ENCODE measurements around the gene RHOF. TPM values are rescaled to one million over a fixed set of nuclear protein-coding genes. Genes with fewer than 3 reads are reported as not detected.

RHOF gene
- total and polyA plus RNA-seq, 2 of the 8 experiments (the other 6 are each of a cell fraction or from before 2014, with no cell fraction given) = 23.8 to 31.9 TPM

- H3K23ac ChIP-seq (ENCODE audit: insufficient read length) = no peak overlapping the region
- H2BK20ac ChIP-seq (ENCODE audit: low read length) = no peak overlapping the region
- H3K23me2 ChIP-seq (ENCODE audit: low read depth, low read length) = no peaks in the 10 kb centered on the region
- H2BK15ac ChIP-seq (ENCODE audit: low read length) = no peak overlapping the region
- H2BK12ac ChIP-seq (ENCODE audit: low read depth, low read length) = no peak overlapping the region
- ChIA-PET CTCF (ENCODE audit: partially characterized antibody) (interaction anchor here (0.9 to 18.5 kb wide), 5 partner anchors 10 to 98 kb away, joined by 3 to 335 read pairs (median 5); partner anchors contain the start of gene RHOF), POLR2A (ENCODE audit: partially characterized antibody) (interaction anchor here (0.7 to 34.9 kb wide), 2 partner anchors 20 to 73 kb away, joined by 3 to 958 read pairs; partner anchors contain the start of genes RHOF and SETD1B)
- no peak overlapping the region for H3K56ac ChIP-seq (replicated peaks; ENCODE audit: insufficient read length, low read depth, low read length)
- 88% methylated on average over 11 of the region's 11 CpGs; no CpG with 5 or more reads in 1 of the 2 experiments for WGBS, 2 experiments (ENCODE audit: extremely low coverage in 1 of 2, insufficient coverage in 1 of 2, insufficient read length in 1 of 2, insufficient replicate concordance in 2 of 2, low coverage in 1 of 2, low lambda C conversion rate in 2 of 2, missing lambda C conversion rate in 1 of 2)
- H3K4ac ChIP-seq (replicated peaks; ENCODE audit: insufficient read length, low read depth, low read length) = no peak overlapping the region
- no peak for TF ChIP-seq RBBP5 (IDR thresholded peaks at IDR 0.05; ENCODE audit: borderline replicate concordance, low read depth, low read length)
- no peak for TF ChIP-seq CBX5 (IDR thresholded peaks at IDR 0.05; ENCODE audit: low read depth, low read length)
- TF ChIP-seq TEAD4 (IDR thresholded peaks at IDR 0.05; ENCODE audit: low read depth, low read length) = no peak
- TF ChIP-seq HDAC2 (IDR thresholded peaks at IDR 0.05; ENCODE audit: borderline replicate concordance in 1 of 2, low read depth in 2 of 2, low read length in 2 of 2) = no peak
- TF ChIP-seq KDM4A (IDR thresholded peaks at IDR 0.05; ENCODE audit: low read depth, low read length, severe bottlenecking) = no peak
- TF ChIP-seq RNF2 (IDR thresholded peaks at IDR 0.05; ENCODE audit: borderline replicate concordance, low read depth, low read length, missing control alignments, poor library complexity, severe bottlenecking) = no peak
- H3K9me3 ChIP-seq (ENCODE audit: insufficient read depth in 2 of 2, low read depth in 1 of 2, low read length in 1 of 2) = no peaks in the 10 kb centered on the region
- no peak overlapping the region for H3K9ac ChIP-seq (replicated peaks in 1 of 4; ENCODE audit: extremely low read depth in 1 of 4, low read depth in 3 of 4, low read length in 3 of 4)
- no peaks in the 10 kb centered on the region for H3K79me2 ChIP-seq (ENCODE audit: control insufficient read depth in 1 of 2, insufficient read depth in 2 of 2, low read length in 2 of 2)
- H2AK5ac ChIP-seq (ENCODE audit: low read depth, low read length) = no peak overlapping the region
- FAIRE-seq (no peak), DNase-seq (ENCODE audit: low read depth in 1 of 2, low spot score in 2 of 2) (no peak)
- no peak overlapping the region for H4K5ac ChIP-seq (ENCODE audit: insufficient read length, low read depth, low read length)
- no peaks in the 10 kb centered on the region; the same call in none of the 2 replicates for H3K79me1 ChIP-seq (ENCODE audit: low read depth, low read length)
- H3K4me3 ChIP-seq (ENCODE audit: extremely low read depth in 1 of 4, insufficient read depth in 2 of 4, low read depth in 3 of 4, low read length in 4 of 4) = no peak overlapping the region
- H4K8ac ChIP-seq (ENCODE audit: extremely low read depth, insufficient read depth, low read length) = no peak overlapping the region
- H2AFZ ChIP-seq (ENCODE audit: low read length) = no peak overlapping the region
- peaks cover 0 to 6% (median 5%) of the 10 kb centered on the region in 4 experiments; a peak in 6 of 7 replicates for H3K4me1 ChIP-seq (replicated peaks in 1 of 4; ENCODE audit: control insufficient read depth in 3 of 4, insufficient read depth in 4 of 4, low read length in 3 of 4)
- H3K18ac ChIP-seq (ENCODE audit: extremely low read depth, low read length) = no peak overlapping the region
- no peak overlapping the region for H2BK5ac ChIP-seq (ENCODE audit: low read depth, low read length)
- no peak overlapping the region for H3K27ac ChIP-seq (ENCODE audit: low read depth, low read length)
- H4K91ac ChIP-seq (replicated peaks; ENCODE audit: insufficient read length, low read length) = no peak overlapping the region
- H3K4me2 ChIP-seq (ENCODE audit: insufficient read depth in 1 of 2, low read depth in 2 of 2, low read length in 2 of 2) = no peak overlapping the region
- H3K36me3 ChIP-seq (ENCODE audit: control insufficient read depth in 2 of 4, insufficient read depth in 4 of 4, low read length in 3 of 4) = peaks cover 0 to 6% (median 5%) of the 10 kb centered on the region in 4 experiments; a peak in 4 of 8 replicates
- no peaks in the 10 kb centered on the region for H3K27me3 ChIP-seq (replicated peaks in 1 of 4; ENCODE audit: control insufficient read depth in 3 of 4, extremely low read depth in 1 of 4, insufficient read depth in 3 of 4, low read length in 3 of 4)
- H2BK120ac ChIP-seq (replicated peaks; ENCODE audit: low read depth, low read length) = no peak overlapping the region
- H3K14ac ChIP-seq (ENCODE audit: insufficient read length) = no peak overlapping the region
- peaks cover 7 to 15% of the 10 kb centered on the region in 2 experiments for H4K20me1 ChIP-seq (replicated peaks in 1 of 2; ENCODE audit: control insufficient read depth in 1 of 2, insufficient read depth in 2 of 2, low read length in 2 of 2)
Measured at GRCh38 chr12:121780429-121780828, 13.1 kb downstream of the RHOF start.
